ENCODE results near the gene HINT1.
A peak's percentile ranks its signal among the peaks of the same experiment; 100 is the strongest.

The HINT1 gene

GRCh38 chr5:131170540-131171275 is 5.7 kb upstream of the HINT1 start, which contains the start of gene LYRM7:
Gene LYRM7, plus strand, starts transcription at chr5:131170944. Its CDS starts 77 bp downstream, at chr5:131171021.
- Histone ChIP-seq H4K20me1 (ENCODE audit: insufficient read depth, low read length, poor library complexity, severe bottlenecking) (no peaks in the 10 kb centered on the region), H3K79me2 (ENCODE audit: insufficient read depth, low read length) (peaks cover 18% of the 10 kb centered on the region), H3K9me3 (ENCODE audit: insufficient read depth, low read depth, low read length) (no peaks in the 10 kb centered on the region), H3K36me3 (ENCODE audit: insufficient read depth, low read length) (no peaks in the 10 kb centered on the region), H3K4me2 (ENCODE audit: low read depth, low read length, poor library complexity, severe bottlenecking) (peak within 1 kb of the TSS; percentile 85), H3K27me3 (ENCODE audit: insufficient read depth, low read length, poor library complexity, severe bottlenecking) (no peaks in the 10 kb centered on the region), H3K4me3 (ENCODE audit: low read length, poor library complexity, severe bottlenecking) (peak within 1 kb of the TSS; percentile 80), H3F3A (ENCODE audit: low read depth) (no peaks in the 10 kb centered on the region), H3K4me1 (ENCODE audit: insufficient read depth, low read length, poor library complexity, severe bottlenecking) (peaks cover 6% of the 10 kb centered on the region), H2AFZ (ENCODE audit: low read length) (peak within 1 kb of the TSS; percentile 69), H3K9ac (ENCODE audit: low read depth, low read length, poor library complexity, severe bottlenecking) (peak within 1 kb of the TSS; percentile 74), H3K9me2 (replicated peaks; ENCODE audit: low read depth, low read length) (no peaks in the 10 kb centered on the region)
- TF ChIP-seq, protein P1, sequence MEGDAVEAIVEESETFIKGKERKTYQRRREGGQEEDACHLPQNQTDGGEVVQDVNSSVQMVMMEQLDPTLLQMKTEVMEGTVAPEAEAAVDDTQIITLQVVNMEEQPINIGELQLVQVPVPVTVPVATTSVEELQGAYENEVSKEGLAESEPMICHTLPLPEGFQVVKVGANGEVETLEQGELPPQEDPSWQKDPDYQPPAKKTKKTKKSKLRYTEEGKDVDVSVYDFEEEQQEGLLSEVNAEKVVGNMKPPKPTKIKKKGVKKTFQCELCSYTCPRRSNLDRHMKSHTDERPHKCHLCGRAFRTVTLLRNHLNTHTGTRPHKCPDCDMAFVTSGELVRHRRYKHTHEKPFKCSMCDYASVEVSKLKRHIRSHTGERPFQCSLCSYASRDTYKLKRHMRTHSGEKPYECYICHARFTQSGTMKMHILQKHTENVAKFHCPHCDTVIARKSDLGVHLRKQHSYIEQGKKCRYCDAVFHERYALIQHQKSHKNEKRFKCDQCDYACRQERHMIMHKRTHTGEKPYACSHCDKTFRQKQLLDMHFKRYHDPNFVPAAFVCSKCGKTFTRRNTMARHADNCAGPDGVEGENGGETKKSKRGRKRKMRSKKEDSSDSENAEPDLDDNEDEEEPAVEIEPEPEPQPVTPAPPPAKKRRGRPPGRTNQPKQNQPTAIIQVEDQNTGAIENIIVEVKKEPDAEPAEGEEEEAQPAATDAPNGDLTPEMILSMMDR (conservative IDR thresholded peaks at IDR 0.05; ENCODE audit: low read length) = no peak
- TF ChIP-seq EZH2phosphoT487 (IDR thresholded peaks at IDR 0.05; ENCODE audit: borderline replicate concordance) = no peak

- Histone ChIP-seq H3K9me2 (replicated peaks; ENCODE audit: low read depth, low read length) (no peaks in the 10 kb centered on the region), H4K20me1 (ENCODE audit: insufficient read depth, low read length, poor library complexity, severe bottlenecking) (no peaks in the 10 kb centered on the region), H3K9me3 (ENCODE audit: insufficient read depth, low read depth, low read length) (no peaks in the 10 kb centered on the region), H3K4me2 (ENCODE audit: low read depth, low read length, poor library complexity, severe bottlenecking) (peak overlapping the region; percentile 85), H3K4me3 (ENCODE audit: low read length, poor library complexity, severe bottlenecking) (peak overlapping the region; percentile 80), H3K9ac (ENCODE audit: low read depth, low read length, poor library complexity, severe bottlenecking) (peak overlapping the region; percentile 74), H3K79me2 (ENCODE audit: insufficient read depth, low read length) (peaks cover 18% of the 10 kb centered on the region), H3K4me1 (ENCODE audit: insufficient read depth, low read length, poor library complexity, severe bottlenecking) (peaks cover 6% of the 10 kb centered on the region), H3K27me3 (ENCODE audit: insufficient read depth, low read length, poor library complexity, severe bottlenecking) (no peaks in the 10 kb centered on the region), H3K36me3 (ENCODE audit: insufficient read depth, low read length) (no peaks in the 10 kb centered on the region), H2AFZ (ENCODE audit: low read length) (peak overlapping the region; percentile 69), H3F3A (ENCODE audit: low read depth) (no peaks in the 10 kb centered on the region)
- TF ChIP-seq EZH2phosphoT487 (IDR thresholded peaks at IDR 0.05; ENCODE audit: borderline replicate concordance) = no peak
- TF ChIP-seq, protein P1 (conservative IDR thresholded peaks at IDR 0.05; ENCODE audit: low read length) = no peak
Observed at GRCh38 chr5:131169810-131170539, 4.9 kb upstream of the HINT1 start.

- Histone ChIP-seq H3K9me3 (ENCODE audit: insufficient read depth, low read depth, low read length) (no peaks in the 10 kb centered on the region), H3K27me3 (ENCODE audit: insufficient read depth, low read length, poor library complexity, severe bottlenecking) (no peaks in the 10 kb centered on the region), H3K9me2 (replicated peaks; ENCODE audit: low read depth, low read length) (no peaks in the 10 kb centered on the region), H2AFZ (ENCODE audit: low read length) (no peak overlapping the region), H3K36me3 (ENCODE audit: insufficient read depth, low read length) (no peaks in the 10 kb centered on the region), H3K4me3 (ENCODE audit: low read length, poor library complexity, severe bottlenecking) (no peak overlapping the region), H3K79me2 (ENCODE audit: insufficient read depth, low read length) (peaks cover 33% of the 10 kb centered on the region), H3F3A (ENCODE audit: low read depth) (no peaks in the 10 kb centered on the region), H4K20me1 (ENCODE audit: insufficient read depth, low read length, poor library complexity, severe bottlenecking) (peaks cover 13% of the 10 kb centered on the region), H3K9ac (ENCODE audit: low read depth, low read length, poor library complexity, severe bottlenecking) (no peak overlapping the region), H3K4me2 (ENCODE audit: low read depth, low read length, poor library complexity, severe bottlenecking) (no peak overlapping the region), H3K4me1 (ENCODE audit: insufficient read depth, low read length, poor library complexity, severe bottlenecking) (peaks cover 14% of the 10 kb centered on the region)
- TF ChIP-seq EZH2phosphoT487 (IDR thresholded peaks at IDR 0.05; ENCODE audit: borderline replicate concordance) = no peak
- TF ChIP-seq, protein P1 (conservative IDR thresholded peaks at IDR 0.05; ENCODE audit: low read length) = no peak
Observed at GRCh38 chr5:131167615-131168014, 2.6 kb upstream of the HINT1 start.
